IMR-90 (cell line): ENCODE data around the gene GFOD2. TPM values are rescaled to one million over a fixed set of nuclear protein-coding genes. Genes with fewer than 3 reads are reported as not detected.

Source experiments
- ATAC-seq: fragments of 200-7000 bp; cut with Tn5 transposase; 2 replicates; pipeline ENCODE4 v1.9.1; 2020; ENCODE audit warnings: low read depth, mild to moderate bottlenecking, moderate library complexity
- BruUV-seq: library from RNA; stranded (reverse); fragments of 400-500 nt; replicated peaks from 2 replicates; lab custom pipeline; 2021; lab: Mats Ljungman, UMichigan
- CTCF ChIA-PET: fragments of 300-600 bp; formaldehyde crosslinking; extraction: SDS; loops from one replicate; lab custom pipeline; 2021; ENCODE audit warnings: antibody characterized with exemption; lab: Yijun Ruan, JAX
- POLR2A ChIA-PET: fragments of 300-600 bp; sonication (Branson Sonifier 250); formaldehyde crosslinking; loops from one replicate; lab custom pipeline; 2022; ENCODE audit warnings: antibody characterized with exemption; ENCODE audit not compliant: unreplicated experiment; lab: Charles Lee
- DNase-seq: peaks from one replicate; pipeline ENCODE4 v3.0.0; 2013
- H2AFZ ChIP-seq: replicated peaks from 2 replicates; pipeline ENCODE3; 2013; ENCODE audit warnings: low read length, mild to moderate bottlenecking; ENCODE audit not compliant: poor library complexity
- H2AK5ac ChIP-seq: 2 replicates; pipeline ENCODE4 v1.6.1; 2013; ENCODE audit warnings: low read depth, low read length, inconsistent platforms
- H2AK9ac ChIP-seq: replicated peaks from 2 replicates; pipeline ENCODE3; 2013; ENCODE audit warnings: mild to moderate bottlenecking, low read depth, low read length, moderate library complexity; ENCODE audit not compliant: poor library complexity
- H2BK120ac ChIP-seq: 2 replicates; pipeline ENCODE4 v1.6.1; 2013; ENCODE audit warnings: low read depth, low read length, inconsistent platforms
- H2BK15ac ChIP-seq: 3 replicates; pipeline ENCODE4 v1.6.1; 2013; ENCODE audit warnings: low read depth, low read length, inconsistent platforms
- H2BK20ac ChIP-seq: 2 replicates; pipeline ENCODE4 v1.6.1; 2013; ENCODE audit warnings: low read depth, mild to moderate bottlenecking, inconsistent platforms, low read length, moderate library complexity
- H2BK5ac ChIP-seq: 2 replicates; pipeline ENCODE4 v1.6.1; 2013; ENCODE audit warnings: mild to moderate bottlenecking, low read depth, low read length, inconsistent platforms; ENCODE audit not compliant: poor library complexity, severe bottlenecking
- H3K14ac ChIP-seq: replicated peaks from 2 replicates; pipeline ENCODE4 v1.6.1; 2013; ENCODE audit warnings: low read depth, low read length, inconsistent platforms
- H3K18ac ChIP-seq: 2 replicates; pipeline ENCODE4 v1.6.1; 2013; ENCODE audit warnings: low read depth, low read length, control low read depth
- H3K23ac ChIP-seq: 2 replicates; pipeline ENCODE4 v1.6.1; 2013; ENCODE audit warnings: low read depth, low read length, inconsistent platforms
- H3K27ac ChIP-seq: 2 replicates; pipeline ENCODE4 v1.5.1; 2013; ENCODE audit warnings: mild to moderate bottlenecking, control low read depth, low read length; ENCODE audit not compliant: insufficient read depth
- H3K27me3 ChIP-seq: 2 replicates; pipeline ENCODE4 v1.6.1; 2013; ENCODE audit warnings: low read length; ENCODE audit not compliant: control insufficient read depth, insufficient read depth
- H3K36me3 ChIP-seq: 2 replicates; pipeline ENCODE4 v1.6.1; 2013; ENCODE audit warnings: low read length, mixed read lengths; ENCODE audit not compliant: control insufficient read depth, insufficient read depth
- H3K4ac ChIP-seq: 2 replicates; pipeline ENCODE4 v1.6.1; 2013; ENCODE audit warnings: low read depth, low read length, inconsistent platforms
- H3K4me1 ChIP-seq: 2 replicates; pipeline ENCODE4 v1.6.1; 2013; ENCODE audit warnings: low read length, mixed read lengths; ENCODE audit not compliant: control insufficient read depth, insufficient read depth
- H3K4me2 ChIP-seq: 2 replicates; pipeline ENCODE4 v1.6.1; 2013; ENCODE audit warnings: low read depth, mild to moderate bottlenecking, control low read depth, low read length, moderate library complexity
- H3K4me3 ChIP-seq: 2 replicates; pipeline ENCODE4 v1.5.1; 2013; ENCODE audit warnings: low read depth, mild to moderate bottlenecking, control low read depth, low read length, moderate library complexity; ENCODE audit not compliant: insufficient read depth
- H3K56ac ChIP-seq: 2 replicates; pipeline ENCODE4 v1.6.1; 2013; ENCODE audit warnings: low read length, inconsistent platforms; ENCODE audit not compliant: insufficient read depth; ENCODE audit errors: extremely low read depth
- H3K79me1 ChIP-seq, 2 experiments: 2 replicates each; pipeline ENCODE4 v1.6.1; 2013; ENCODE audit warnings: low read length in 2 of 2, inconsistent platforms in 1 of 2, low read depth in 1 of 2
- H3K9ac ChIP-seq: 2 replicates; pipeline ENCODE4 v1.6.1; 2013; ENCODE audit warnings: low read depth, low read length, control low read depth
- H3K9me1 ChIP-seq: 2 replicates; pipeline ENCODE4 v1.6.1; 2013; ENCODE audit warnings: low read length, inconsistent platforms; ENCODE audit not compliant: insufficient read depth
- H3K9me3 ChIP-seq: 2 replicates; pipeline ENCODE4 v1.6.1; 2013; ENCODE audit warnings: low read length; ENCODE audit not compliant: control insufficient read depth, insufficient read depth
- H4K20me1 ChIP-seq: 2 replicates; pipeline ENCODE4 v1.6.1; 2013; ENCODE audit warnings: low read length, inconsistent platforms; ENCODE audit not compliant: insufficient read depth
- H4K5ac ChIP-seq: 2 replicates; pipeline ENCODE4 v1.6.1; 2013; ENCODE audit warnings: mild to moderate bottlenecking, low read depth, low read length, control low read depth
- H4K8ac ChIP-seq, 2 experiments: 2 replicates each; pipeline ENCODE4 v1.6.1; 2013; ENCODE audit warnings: low read depth in 2 of 2, low read length in 2 of 2, control low read depth in 1 of 2, inconsistent platforms in 1 of 2
- H4K91ac ChIP-seq: 2 replicates; pipeline ENCODE4 v1.6.1; 2013; ENCODE audit warnings: low read depth, low read length, inconsistent platforms; ENCODE audit not compliant: insufficient read depth
- BHLHE40 ChIP-seq: fragments of 150-350 bp; IDR thresholded peaks from 2 replicates; pipeline ENCODE4 v1.6.1; 2016; ENCODE audit warnings: mild to moderate bottlenecking, low read depth, low read length
- CEBPB ChIP-seq: IDR thresholded peaks from 2 replicates; pipeline ENCODE4 v1.6.1; 2012; ENCODE audit warnings: low read depth, low read length, improper control_type of control experiment
- CHD1 ChIP-seq: IDR thresholded peaks from 2 replicates; pipeline ENCODE4 v1.6.1; 2012; ENCODE audit warnings: low read depth, low read length, improper control_type of control experiment
- FOS ChIP-seq: fragments of 150-350 bp; IDR thresholded peaks from 2 replicates; pipeline ENCODE4 v1.6.1; 2016; ENCODE audit warnings: low read depth, low read length
- MAFK ChIP-seq: IDR thresholded peaks from 2 replicates; pipeline ENCODE4 v1.6.1; 2012; ENCODE audit warnings: low read depth, low read length, improper control_type of control experiment
- MAZ ChIP-seq: IDR thresholded peaks from 2 replicates; pipeline ENCODE4 v1.6.1; 2012; ENCODE audit warnings: low read depth, mild to moderate bottlenecking, low read length, improper control_type of control experiment, moderate library complexity, borderline replicate concordance
- MXI1 ChIP-seq: IDR thresholded peaks from 2 replicates; pipeline ENCODE4 v1.6.1; 2012; ENCODE audit warnings: low read depth, mild to moderate bottlenecking, low read length, moderate library complexity, borderline replicate concordance
- NFE2L2 ChIP-seq: fragments of 150-350 bp; IDR thresholded peaks from 2 replicates; pipeline ENCODE4 v1.6.1; 2016; ENCODE audit warnings: low read depth, mild to moderate bottlenecking, low read length
- POLR2A ChIP-seq: IDR thresholded peaks from 2 replicates; pipeline ENCODE4 v1.6.1; 2012; ENCODE audit warnings: mild to moderate bottlenecking, low read depth, low read length
- RAD21 ChIP-seq: IDR thresholded peaks from 2 replicates; pipeline ENCODE4 v1.6.1; 2012; ENCODE audit warnings: low read length, improper control_type of control experiment
- RFX5 ChIP-seq: IDR thresholded peaks from 2 replicates; pipeline ENCODE4 v1.8.0; 2012; ENCODE audit warnings: low read depth, mild to moderate bottlenecking, low read length, moderate library complexity
- dilution Hi-C: fragments of 300-500 bp; cut with HindIII; formaldehyde crosslinking; loops from one replicate; pipeline ENCODE4 v1.14.3; 2018; ENCODE audit warnings: low sequenced_read_pairs; ENCODE audit not compliant: unreplicated experiment
- in situ Hi-C: fragments of 300-500 bp; cut with MboI; formaldehyde crosslinking; loops from 3 replicates; pipeline ENCODE4 v1.14.3; 2019; ENCODE audit warnings: low sequenced_read_pairs, inconsistent platforms, mixed read lengths
- intact Hi-C: fragments of 100-400 bp; cut with micrococcal nuclease; formaldehyde crosslinking; loops from 2 replicates; pipeline ENCODE4 v1.10.0; 2022
- polyA plus RNA-seq, 3 experiments: library from polyadenylated mRNA; depleted of rRNA; stranded (reverse); fragments of >200 nt; gene quantifications; 2 replicates each; pipeline ENCODE4 v1.2.3, GENCODE V29; 2012; ENCODE audit warnings: low replicate concordance in 1 of 3
- total RNA-seq: library from RNA; depleted of rRNA; stranded (reverse); fragments of >200 nt; gene quantifications from 2 replicates; pipeline ENCODE4 v1.2.3, GENCODE V29; 2012
- TF ChIP-seq, protein P1 (sequence below): fragments of 150-350 bp; IDR thresholded peaks from 2 replicates; pipeline ENCODE4 v1.6.1; 2017; ENCODE audit warnings: mild to moderate bottlenecking, antibody characterized with exemption, low read length, low read depth
- TF ChIP-seq, protein P2 (sequence below): fragments of 150-350 bp; IDR thresholded peaks from 2 replicates; pipeline ENCODE4 v1.6.1; 2016; ENCODE audit warnings: low read depth, mild to moderate bottlenecking, low read length, moderate library complexity, borderline replicate concordance

The GFOD2 gene
- total and polyA plus RNA-seq, 2 of the 4 experiments (the other 2 are of a cell fraction), result 12.3 to 18.1 TPM

DNA sequence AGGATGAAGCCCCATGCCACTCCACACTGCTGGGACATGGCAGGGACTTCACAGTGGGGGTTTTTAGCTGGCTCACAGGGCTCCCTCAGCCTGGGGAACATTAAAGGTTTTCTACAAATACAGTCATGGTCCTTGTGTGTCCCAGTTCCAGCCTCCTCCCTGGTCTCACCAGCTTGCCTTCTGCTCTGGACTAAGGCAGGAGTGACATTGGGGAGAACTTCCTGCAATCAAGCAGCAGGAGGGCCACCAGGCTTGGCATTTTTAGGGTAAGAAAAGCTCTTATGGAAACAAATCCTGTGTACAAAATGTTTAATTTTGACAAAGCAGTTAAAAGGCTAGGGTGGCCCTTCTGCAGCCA lies 56.5 kb downstream of the GFOD2 start:
- dilution Hi-C loops (no loop called here), intact Hi-C loops (no loop called here), in situ Hi-C loops (loop anchor here (10.0 kb wide), 1 partner anchor 138 kb away; the partner anchor contains the start of gene RIPOR1)
- no peak overlapping the region for H2BK20ac ChIP-seq
- H3K18ac ChIP-seq, result no peak overlapping the region
- H2BK15ac ChIP-seq, result no peak overlapping the region
- ATAC-seq, result no peak
- H4K20me1 ChIP-seq, result peaks cover 5% of the 10 kb centered on the region
- no peak overlapping the region for H3K4me3 ChIP-seq
- H3K4ac ChIP-seq, result no peak overlapping the region
- no peak overlapping the region for H3K9ac ChIP-seq
- ChIA-PET POLR2A (no interaction called here), CTCF (no interaction called here)
- H2AFZ ChIP-seq, result no peak overlapping the region
- H3K36me3 ChIP-seq, result peaks cover 3% of the 10 kb centered on the region; the same call in 1 of the 2 replicates
- H3K14ac ChIP-seq, result no peak overlapping the region
- H3K9me1 ChIP-seq, result peaks cover 4% of the 10 kb centered on the region
- H4K5ac ChIP-seq, result no peak overlapping the region
- no peak overlapping the region for H3K4me2 ChIP-seq
- H2BK5ac ChIP-seq, result no peak overlapping the region
- no peak overlapping the region for H4K91ac ChIP-seq
- no peak overlapping the region for H2AK5ac ChIP-seq
- H3K27me3 ChIP-seq, result no peaks in the 10 kb centered on the region
- no peak overlapping the region for H3K56ac ChIP-seq
- BruUV-seq, result no TSS peak
- H2BK120ac ChIP-seq, result no peak overlapping the region
- H2AK9ac ChIP-seq, result no peak overlapping the region
- peaks cover 11 to 32% of the 10 kb centered on the region in 2 experiments for H3K79me1 ChIP-seq
- H3K4me1 ChIP-seq, result peaks cover 17% of the 10 kb centered on the region
- H4K8ac ChIP-seq, result no peak overlapping the region
- TF ChIP-seq MAFK (no peak), MXI1 (no peak), BHLHE40 (no peak), RAD21 (no peak), MAZ (no peak), FOS (no peak), CEBPB (no peak), POLR2A (no peak), CHD1 (no peak), NFE2L2 (no peak), RFX5 (no peak)
- TF ChIP-seq, protein P1, sequence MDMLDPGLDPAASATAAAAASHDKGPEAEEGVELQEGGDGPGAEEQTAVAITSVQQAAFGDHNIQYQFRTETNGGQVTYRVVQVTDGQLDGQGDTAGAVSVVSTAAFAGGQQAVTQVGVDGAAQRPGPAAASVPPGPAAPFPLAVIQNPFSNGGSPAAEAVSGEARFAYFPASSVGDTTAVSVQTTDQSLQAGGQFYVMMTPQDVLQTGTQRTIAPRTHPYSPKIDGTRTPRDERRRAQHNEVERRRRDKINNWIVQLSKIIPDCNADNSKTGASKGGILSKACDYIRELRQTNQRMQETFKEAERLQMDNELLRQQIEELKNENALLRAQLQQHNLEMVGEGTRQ, result no peak
- TF ChIP-seq, protein P2, sequence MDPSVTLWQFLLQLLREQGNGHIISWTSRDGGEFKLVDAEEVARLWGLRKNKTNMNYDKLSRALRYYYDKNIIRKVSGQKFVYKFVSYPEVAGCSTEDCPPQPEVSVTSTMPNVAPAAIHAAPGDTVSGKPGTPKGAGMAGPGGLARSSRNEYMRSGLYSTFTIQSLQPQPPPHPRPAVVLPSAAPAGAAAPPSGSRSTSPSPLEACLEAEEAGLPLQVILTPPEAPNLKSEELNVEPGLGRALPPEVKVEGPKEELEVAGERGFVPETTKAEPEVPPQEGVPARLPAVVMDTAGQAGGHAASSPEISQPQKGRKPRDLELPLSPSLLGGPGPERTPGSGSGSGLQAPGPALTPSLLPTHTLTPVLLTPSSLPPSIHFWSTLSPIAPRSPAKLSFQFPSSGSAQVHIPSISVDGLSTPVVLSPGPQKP, result no peak
- H3K27ac ChIP-seq, result no peak overlapping the region
- no peaks in the 10 kb centered on the region for H3K9me3 ChIP-seq
- no peak overlapping the region for H3K23ac ChIP-seq
- no peak for DNase-seq
